ENCODE results near the gene RNF213. TPM values are rescaled to one million over a fixed set of nuclear protein-coding genes. Genes with fewer than 3 reads are reported as not detected.

RNF213 gene
- total and polyA plus RNA-seq, 12 donors = 51.1 to 182 (median 122) TPM

GRCh38 chr17:80291691-80292487 lies 31.2 kb downstream of the RNF213 start:
- intact Hi-C loops (cut with DNase I) = loop anchor here in 1 of 2 donors (2.0 kb wide), 1 partner anchor 39 kb away; no protein-coding TSS in a partner anchor
- DNase-seq = no peak
- no peak for TF ChIP-seq POLR2A (IDR thresholded peaks at IDR 0.05)
- TF ChIP-seq CTCF (IDR thresholded peaks at IDR 0.05) = no peak
- 93 to 94% (median 93%) methylated on average over 19 to 20 of the region's 20 CpGs for WGBS, 4 donors
- H3K4me3 ChIP-seq = no peak overlapping the region
- H3K27me3 ChIP-seq = no peaks in the 10 kb centered on the region
- peaks cover 0 to 91% of the 10 kb centered on the region in 2 donors for H3K36me3 ChIP-seq (replicated peaks in 1 of 2)
- H3K27ac ChIP-seq = no peak overlapping the region
- H3K4me1 ChIP-seq (replicated peaks in 1 of 2) = peaks cover 0 to 7% of the 10 kb centered on the region in 2 donors
- no peaks in the 10 kb centered on the region for H3K9me3 ChIP-seq (replicated peaks in 1 of 3)

- no peak for DNase-seq
- Histone ChIP-seq H3K36me3 (replicated peaks in 1 of 2) (peaks cover 0 to 98% of the 10 kb centered on the region in 2 donors), H3K9me3 (replicated peaks in 1 of 3) (no peaks in the 10 kb centered on the region), H3K4me3 (no peak overlapping the region), H3K27me3 (no peaks in the 10 kb centered on the region), H3K27ac (no peak overlapping the region), H3K4me1 (replicated peaks in 1 of 2) (peaks cover 0 to 7% of the 10 kb centered on the region in 2 donors)
- TF ChIP-seq POLR2A (IDR thresholded peaks at IDR 0.05) = no peak
- no peak for TF ChIP-seq CTCF (IDR thresholded peaks at IDR 0.05)
- WGBS, 4 donors = 89 to 95% (median 94%) methylated on average over 10 of the region's 10 CpGs
- intact Hi-C loops (cut with DNase I) = no loop called here
Observed at GRCh38 chr17:80292521-80292971, 31.9 kb downstream of the RNF213 start.

GRCh38 chr17:80294210-80294609 lies 33.6 kb downstream of the RNF213 start:
- Histone ChIP-seq H3K27ac (peak overlapping the region in 1 of 5 donors; percentile 28), H3K9me3 (replicated peaks in 1 of 3) (no peaks in the 10 kb centered on the region), H3K36me3 (replicated peaks in 1 of 2) (peaks cover 0 to 99% of the 10 kb centered on the region in 2 donors), H3K27me3 (no peaks in the 10 kb centered on the region), H3K4me1 (replicated peaks in 1 of 2) (peaks cover 0 to 4% of the 10 kb centered on the region in 2 donors), H3K4me3 (no peak overlapping the region)
- intact Hi-C loops (cut with DNase I) = no loop called here
- DNase-seq = peak in 3 of 7 donors; percentile 58 to 68 (median 61)
- WGBS, 4 donors = 71 to 85% (median 79%) methylated on average over 4 to 7 of the region's 7 CpGs
- TF ChIP-seq CTCF (IDR thresholded peaks at IDR 0.05) (no peak), POLR2A (IDR thresholded peaks at IDR 0.05) (peak in 1 of 2 donors; percentile 5)

GRCh38 chr17:80294653-80295052 lies 34.0 kb downstream of the RNF213 start:
- Histone ChIP-seq H3K27ac (no peak overlapping the region), H3K9me3 (replicated peaks in 1 of 3) (no peaks in the 10 kb centered on the region), H3K27me3 (no peaks in the 10 kb centered on the region), H3K4me3 (no peak overlapping the region), H3K36me3 (replicated peaks in 1 of 2) (peaks cover 0 to 100% of the 10 kb centered on the region in 2 donors), H3K4me1 (replicated peaks in 1 of 2) (no peaks in the 10 kb centered on the region)
- 88 to 94% (median 92%) methylated on average over 6 of the region's 6 CpGs for WGBS, 4 donors
- intact Hi-C loops (cut with DNase I) = no loop called here
- TF ChIP-seq POLR2A (IDR thresholded peaks at IDR 0.05) (no peak), CTCF (IDR thresholded peaks at IDR 0.05) (no peak)
- DNase-seq = no peak

All from adrenal gland (tissue), 12 donors.